A204.1 (cell line): ENCODE data around the gene PHLDB2.

Experiments
- FAIRE-seq: peaks from 2 replicates; lab custom pipeline; 2012; peaks lifted over from hg19 to GRCh38; lab: Jason Lieb, UNC

The PHLDB2 gene

GRCh38 chr3:111851511-111851954 is 7.5 kb upstream of the PHLDB2 start:
- no peak for FAIRE-seq

- no peak for FAIRE-seq
These were observed 6.5 kb upstream of the PHLDB2 start for GRCh38 chr3:111852540-111852939.

- FAIRE-seq = no peak
These were observed 6.0 kb upstream of the PHLDB2 start for GRCh38 chr3:111853068-111853467.

GRCh38 chr3:111854990-111855389 is 4.1 kb upstream of the PHLDB2 start:
- FAIRE-seq = no peak

GRCh38 chr3:111856501-111856900 is 2.6 kb upstream of the PHLDB2 start:
- FAIRE-seq = no peak

- FAIRE-seq = no peak
These were observed 1.6 kb upstream of the PHLDB2 start for GRCh38 chr3:111857474-111857873.

- FAIRE-seq = no peak
These were observed 423 bp upstream of the PHLDB2 start for GRCh38 chr3:111858642-111859041.

- FAIRE-seq = no peak
These were observed 1.2 kb downstream of the PHLDB2 start for GRCh38 chr3:111859974-111860859.

- FAIRE-seq = no peak
These were observed 2.3 kb downstream of the PHLDB2 start for GRCh38 chr3:111861391-111861790.

- no peak for FAIRE-seq
These were observed 3.4 kb downstream of the PHLDB2 start for GRCh38 chr3:111862415-111862814.

GRCh38 chr3:111862974-111863373 is 3.9 kb downstream of the PHLDB2 start:
- FAIRE-seq = no peak

- FAIRE-seq = no peak
These were observed 5.1 kb downstream of the PHLDB2 start for GRCh38 chr3:111863942-111864694.

- FAIRE-seq = no peak
These were observed 6.0 kb downstream of the PHLDB2 start for GRCh38 chr3:111864821-111865656.

GRCh38 chr3:111867889-111868426 is 8.9 kb downstream of the PHLDB2 start:
- no peak for FAIRE-seq

GRCh38 chr3:111870620-111871019 is 11.6 kb downstream of the PHLDB2 start:
- no peak for FAIRE-seq

GRCh38 chr3:111871809-111872623 is 13.0 kb downstream of the PHLDB2 start:
- FAIRE-seq = no peak

- FAIRE-seq = no peak
These were observed 13.9 kb downstream of the PHLDB2 start for GRCh38 chr3:111872979-111873378.

GRCh38 chr3:111874177-111874820 is 15.2 kb downstream of the PHLDB2 start:
- no peak for FAIRE-seq

- no peak for FAIRE-seq
These were observed 22.4 kb downstream of the PHLDB2 start for GRCh38 chr3:111881480-111881879.

- no peak for FAIRE-seq
These were observed 23.1 kb downstream of the PHLDB2 start for GRCh38 chr3:111882194-111882593.

GRCh38 chr3:111882799-111883198 is 23.7 kb downstream of the PHLDB2 start:
- FAIRE-seq = no peak
